ENCODE data around the gene SPATC1L.

Gene SPATC1L

GRCh38 chr21:46131588-46131837 lies 52.7 kb downstream of the SPATC1L start:
- no peak overlapping the region for H3K23ac ChIP-seq (ENCODE audit: low read length in 2 of 2)
- no peak overlapping the region for H2AK5ac ChIP-seq (ENCODE audit: low read length, severe bottlenecking)
- H2BK15ac ChIP-seq (ENCODE audit: low read depth, poor library complexity, severe bottlenecking), result no peak overlapping the region
- 98% methylated on average over 4 of the region's 4 CpGs for WGBS
- no peak overlapping the region for H3K9ac ChIP-seq (ENCODE audit: low read length)
- peaks cover 14% of the 10 kb centered on the region for H3K4me1 ChIP-seq (ENCODE audit: control insufficient read depth, insufficient read depth, low read depth, low read length)
- no peak overlapping the region for H4K8ac ChIP-seq (ENCODE audit: low read length)
- no peak overlapping the region for H2AFZ ChIP-seq (ENCODE audit: low read depth, low read length)
- peak; percentile 21 for DNase-seq
- no peak overlapping the region for H2BK12ac ChIP-seq (ENCODE audit: low read length in 2 of 2)
- no peak overlapping the region for H2BK5ac ChIP-seq (ENCODE audit: low read depth, low read length, poor library complexity, severe bottlenecking)
- no peak overlapping the region for H3K18ac ChIP-seq (ENCODE audit: low read depth in 1 of 2, low read length in 2 of 2)
- H3K4me3 ChIP-seq (ENCODE audit: insufficient read depth in 1 of 2, low read depth in 1 of 2, low read length in 2 of 2), result no peak overlapping the region
- no peak overlapping the region for H3K4ac ChIP-seq (ENCODE audit: low read depth in 1 of 2, low read length in 2 of 2)
- peaks cover 0 to 3% of the 10 kb centered on the region in 2 experiments for H3K27me3 ChIP-seq (ENCODE audit: control insufficient read depth in 1 of 2, insufficient read depth in 1 of 2, low read length in 2 of 2)
- H3K79me1 ChIP-seq (replicated peaks; ENCODE audit: low read length, poor library complexity, severe bottlenecking), result peaks cover 2% of the 10 kb centered on the region
- H3K4me2 ChIP-seq (ENCODE audit: low read length, poor library complexity, severe bottlenecking), result no peak overlapping the region
- H2BK120ac ChIP-seq (ENCODE audit: low read depth, low read length), result no peak overlapping the region
- no peak overlapping the region for H3K14ac ChIP-seq (ENCODE audit: low read length in 2 of 2)
- peaks cover 3% of the 10 kb centered on the region for H3K9me3 ChIP-seq (ENCODE audit: control insufficient read depth, low read length)
- H3K36me3 ChIP-seq (ENCODE audit: control insufficient read depth in 1 of 2, insufficient read depth in 2 of 2, low read depth in 1 of 2, low read length in 2 of 2), result peaks cover 58 to 59% of the 10 kb centered on the region in 2 experiments
- H4K91ac ChIP-seq (ENCODE audit: low read length), result no peak overlapping the region
- no peak overlapping the region for H3K27ac ChIP-seq (ENCODE audit: low read length, poor library complexity, severe bottlenecking)

DNA sequence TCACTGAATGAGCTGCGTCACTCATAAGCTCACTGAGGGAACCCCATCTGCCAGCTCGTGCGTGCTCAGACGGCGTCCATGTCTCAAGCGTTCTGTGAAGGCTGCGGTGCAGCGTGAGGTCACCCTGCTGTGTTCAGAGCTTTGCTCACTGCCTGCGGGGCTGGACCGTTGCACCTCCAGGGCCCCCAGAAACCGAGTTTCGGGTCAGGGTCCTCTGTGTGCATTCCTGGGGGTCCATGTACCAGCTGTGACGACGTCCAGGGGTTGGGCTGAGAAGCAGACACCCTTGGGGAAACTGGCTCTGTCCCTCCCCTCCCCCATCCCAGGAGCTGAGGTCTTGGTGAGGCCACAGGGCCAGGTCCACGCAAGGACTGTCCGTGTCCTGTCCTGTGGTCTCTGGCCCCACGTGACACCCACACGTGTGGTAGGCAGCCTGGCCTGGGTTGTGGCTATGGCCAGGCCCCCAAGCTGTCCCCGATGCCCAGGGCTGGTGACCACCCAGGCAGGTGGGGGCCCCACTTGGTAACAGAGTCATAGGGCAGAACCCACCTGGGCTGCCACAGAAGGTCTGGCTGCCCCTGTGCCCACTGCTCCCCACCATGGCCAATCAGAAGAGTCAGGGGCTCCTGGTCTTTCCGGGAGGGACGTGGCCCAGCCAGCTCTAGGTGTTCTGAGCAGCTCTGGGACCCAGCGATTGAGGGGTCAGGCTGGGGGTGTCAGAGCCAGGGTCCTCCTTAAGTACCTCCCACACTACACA lies 53.2 kb downstream of the SPATC1L start:
- H2BK15ac ChIP-seq (ENCODE audit: low read depth, poor library complexity, severe bottlenecking), result no peak overlapping the region
- H3K9ac ChIP-seq (ENCODE audit: low read length), result no peak overlapping the region
- no peak overlapping the region for H3K14ac ChIP-seq (ENCODE audit: low read length in 2 of 2)
- DNase-seq, result peak; percentile 25
- H2BK120ac ChIP-seq (ENCODE audit: low read depth, low read length), result no peak overlapping the region
- WGBS, result 90% methylated on average over 22 of the region's 22 CpGs
- peaks cover 63 to 64% of the 10 kb centered on the region in 2 experiments for H3K36me3 ChIP-seq (ENCODE audit: control insufficient read depth in 1 of 2, insufficient read depth in 2 of 2, low read depth in 1 of 2, low read length in 2 of 2)
- no peak overlapping the region for H2BK5ac ChIP-seq (ENCODE audit: low read depth, low read length, poor library complexity, severe bottlenecking)
- H2AK5ac ChIP-seq (ENCODE audit: low read length, severe bottlenecking), result no peak overlapping the region
- H4K8ac ChIP-seq (ENCODE audit: low read length), result no peak overlapping the region
- peak overlapping the region; percentile 25 for H4K91ac ChIP-seq (ENCODE audit: low read length)
- peak overlapping the region in 1 of 2 experiments; percentile 9 for H3K18ac ChIP-seq (ENCODE audit: low read depth in 1 of 2, low read length in 2 of 2)
- H2BK12ac ChIP-seq (ENCODE audit: low read length in 2 of 2), result no peak overlapping the region
- H3K27ac ChIP-seq (ENCODE audit: low read length, poor library complexity, severe bottlenecking), result no peak overlapping the region
- peaks cover 3% of the 10 kb centered on the region for H3K9me3 ChIP-seq (ENCODE audit: control insufficient read depth, low read length)
- H2AFZ ChIP-seq (ENCODE audit: low read depth, low read length), result no peak overlapping the region
- H3K4ac ChIP-seq (ENCODE audit: low read depth in 1 of 2, low read length in 2 of 2), result no peak overlapping the region
- no peak overlapping the region for H3K4me2 ChIP-seq (ENCODE audit: low read length, poor library complexity, severe bottlenecking)
- peaks cover 11% of the 10 kb centered on the region for H3K4me1 ChIP-seq (ENCODE audit: control insufficient read depth, insufficient read depth, low read depth, low read length)
- peaks cover 2% of the 10 kb centered on the region for H3K79me1 ChIP-seq (replicated peaks; ENCODE audit: low read length, poor library complexity, severe bottlenecking)
- H3K23ac ChIP-seq (ENCODE audit: low read length in 2 of 2), result no peak overlapping the region
- H3K4me3 ChIP-seq (ENCODE audit: insufficient read depth in 1 of 2, low read depth in 1 of 2, low read length in 2 of 2), result no peak overlapping the region
- H3K27me3 ChIP-seq (ENCODE audit: control insufficient read depth in 1 of 2, insufficient read depth in 1 of 2, low read length in 2 of 2), result no peaks in the 10 kb centered on the region

DNA sequence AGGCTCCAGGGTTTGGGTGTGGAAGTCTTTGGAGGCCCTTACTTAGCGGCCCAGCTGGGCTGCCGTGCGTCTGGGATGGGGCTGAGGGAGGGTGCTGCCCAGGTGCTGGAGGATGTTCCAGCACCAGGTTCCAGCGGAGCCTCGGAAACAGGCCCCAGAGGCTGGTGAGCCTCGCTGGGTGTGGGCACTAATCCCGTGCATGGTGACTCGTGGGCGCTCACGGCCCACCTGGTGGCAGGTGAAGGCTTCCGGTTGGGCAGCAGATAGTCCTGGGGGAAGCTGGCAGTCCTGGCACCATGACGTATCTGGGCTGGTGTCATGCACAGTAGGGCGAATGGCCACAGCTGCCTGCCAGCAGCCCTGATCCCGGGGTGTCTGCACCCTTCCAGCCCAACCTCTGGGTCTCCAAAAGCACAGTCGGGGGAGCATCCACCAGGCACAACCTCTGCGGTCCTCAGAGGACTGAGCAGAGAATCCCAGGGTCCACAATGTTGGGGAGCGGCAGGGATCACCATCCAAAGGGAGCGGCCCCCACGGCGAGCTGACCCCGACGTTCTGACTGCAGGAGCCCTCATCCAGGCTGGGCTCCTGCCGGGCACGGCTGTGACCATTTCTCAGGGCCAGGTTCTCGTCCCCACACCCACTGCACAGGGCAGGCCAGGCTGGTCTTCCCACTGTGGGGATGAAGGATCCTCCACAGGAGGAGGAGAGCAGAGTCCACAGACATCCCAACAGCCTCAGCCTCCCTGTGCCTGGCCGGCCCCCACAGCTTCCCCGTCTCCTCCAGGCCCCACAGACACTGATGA lies 54.2 kb downstream of the SPATC1L start:
- Histone ChIP-seq H3K79me1 (replicated peaks; ENCODE audit: low read length, poor library complexity, severe bottlenecking) (peaks cover 3% of the 10 kb centered on the region), H3K18ac (ENCODE audit: low read depth in 1 of 2, low read length in 2 of 2) (peak overlapping the region in 1 of 2 experiments; percentile 31), H3K9me3 (ENCODE audit: control insufficient read depth, low read length) (peaks cover 3% of the 10 kb centered on the region), H3K23ac (ENCODE audit: low read length in 2 of 2) (no peak overlapping the region), H3K27ac (ENCODE audit: low read length, poor library complexity, severe bottlenecking) (no peak overlapping the region), H3K14ac (ENCODE audit: low read length in 2 of 2) (no peak overlapping the region), H3K4me2 (ENCODE audit: low read length, poor library complexity, severe bottlenecking) (no peak overlapping the region), H3K27me3 (ENCODE audit: control insufficient read depth in 1 of 2, insufficient read depth in 1 of 2, low read length in 2 of 2) (no peaks in the 10 kb centered on the region), H4K8ac (ENCODE audit: low read length) (peak overlapping the region; percentile 50), H3K36me3 (ENCODE audit: control insufficient read depth in 1 of 2, insufficient read depth in 2 of 2, low read depth in 1 of 2, low read length in 2 of 2) (peaks cover 72 to 74% of the 10 kb centered on the region in 2 experiments), H2BK15ac (ENCODE audit: low read depth, poor library complexity, severe bottlenecking) (no peak overlapping the region), H2AFZ (ENCODE audit: low read depth, low read length) (no peak overlapping the region), H2BK12ac (ENCODE audit: low read length in 2 of 2) (peak overlapping the region in 1 of 2 experiments; percentile 19), H3K4ac (ENCODE audit: low read depth in 1 of 2, low read length in 2 of 2) (peak overlapping the region in 1 of 2 experiments; percentile 18), H2BK5ac (ENCODE audit: low read depth, low read length, poor library complexity, severe bottlenecking) (no peak overlapping the region), H3K9ac (ENCODE audit: low read length) (no peak overlapping the region), H4K91ac (ENCODE audit: low read length) (peak overlapping the region; percentile 34), H3K4me1 (ENCODE audit: control insufficient read depth, insufficient read depth, low read depth, low read length) (peaks cover 9% of the 10 kb centered on the region), H3K4me3 (ENCODE audit: insufficient read depth in 1 of 2, low read depth in 1 of 2, low read length in 2 of 2) (no peak overlapping the region), H2AK5ac (ENCODE audit: low read length, severe bottlenecking) (no peak overlapping the region), H2BK120ac (ENCODE audit: low read depth, low read length) (no peak overlapping the region)
- peak; percentile 15 for DNase-seq
- whole genome bisulfite sequencing, result 98% methylated on average over 25 of the region's 27 CpGs

DNA sequence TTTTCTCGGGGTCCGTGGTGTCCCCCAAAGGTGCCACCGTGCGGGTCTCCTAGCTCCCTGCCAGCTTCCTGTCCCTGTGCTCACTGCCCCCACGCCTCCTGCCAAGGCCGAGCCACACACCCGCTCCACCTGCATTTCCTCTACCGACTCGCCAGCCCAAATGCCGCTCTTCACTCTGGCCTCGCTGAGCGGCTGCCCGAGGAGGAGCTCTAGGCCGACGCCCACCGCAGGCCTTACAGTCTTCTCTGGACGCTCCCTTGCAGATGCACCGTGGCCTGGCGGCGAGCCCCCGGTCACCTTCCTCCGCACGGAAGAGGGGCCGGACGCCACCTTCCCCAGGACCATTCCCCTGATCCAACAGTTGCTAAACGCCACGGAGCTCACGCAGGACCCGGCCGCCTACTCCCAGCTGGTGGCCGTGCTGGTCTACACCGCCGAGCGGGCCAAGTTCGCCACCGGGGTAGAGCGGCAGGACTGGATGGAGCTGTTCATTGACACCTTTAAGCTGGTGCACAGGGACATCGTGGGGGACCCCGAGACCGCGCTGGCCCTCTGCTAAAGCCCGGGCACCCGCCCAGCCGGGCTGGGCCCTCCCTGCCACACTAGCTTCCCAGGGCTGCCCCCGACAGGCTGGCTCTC lies 55.2 kb downstream of the SPATC1L start:
- no peak overlapping the region for H2AFZ ChIP-seq (ENCODE audit: low read depth, low read length)
- H3K9me3 ChIP-seq (ENCODE audit: control insufficient read depth, low read length), result peaks cover 3% of the 10 kb centered on the region
- H3K14ac ChIP-seq (ENCODE audit: low read length in 2 of 2), result no peak overlapping the region
- H4K91ac ChIP-seq (ENCODE audit: low read length), result no peak overlapping the region
- no peak overlapping the region for H3K4me2 ChIP-seq (ENCODE audit: low read length, poor library complexity, severe bottlenecking)
- H3K79me1 ChIP-seq (replicated peaks; ENCODE audit: low read length, poor library complexity, severe bottlenecking), result peaks cover 10% of the 10 kb centered on the region
- H3K4me1 ChIP-seq (ENCODE audit: control insufficient read depth, insufficient read depth, low read depth, low read length), result peaks cover 2% of the 10 kb centered on the region
- no peak overlapping the region for H3K4me3 ChIP-seq (ENCODE audit: insufficient read depth in 1 of 2, low read depth in 1 of 2, low read length in 2 of 2)
- peaks cover 82 to 84% of the 10 kb centered on the region in 2 experiments for H3K36me3 ChIP-seq (ENCODE audit: control insufficient read depth in 1 of 2, insufficient read depth in 2 of 2, low read depth in 1 of 2, low read length in 2 of 2)
- H4K8ac ChIP-seq (ENCODE audit: low read length), result no peak overlapping the region
- no peak overlapping the region for H2BK120ac ChIP-seq (ENCODE audit: low read depth, low read length)
- DNase-seq, result no peak
- no peak overlapping the region for H3K23ac ChIP-seq (ENCODE audit: low read length in 2 of 2)
- H3K9ac ChIP-seq (ENCODE audit: low read length), result no peak overlapping the region
- no peaks in the 10 kb centered on the region for H3K27me3 ChIP-seq (ENCODE audit: control insufficient read depth in 1 of 2, insufficient read depth in 1 of 2, low read length in 2 of 2)
- H2BK15ac ChIP-seq (ENCODE audit: low read depth, poor library complexity, severe bottlenecking), result no peak overlapping the region
- H3K18ac ChIP-seq (ENCODE audit: low read depth in 1 of 2, low read length in 2 of 2), result no peak overlapping the region
- WGBS, result 96% methylated on average over 45 of the region's 45 CpGs
- H2BK12ac ChIP-seq (ENCODE audit: low read length in 2 of 2), result no peak overlapping the region
- no peak overlapping the region for H3K27ac ChIP-seq (ENCODE audit: low read length, poor library complexity, severe bottlenecking)
- H2AK5ac ChIP-seq (ENCODE audit: low read length, severe bottlenecking), result no peak overlapping the region
- no peak overlapping the region for H2BK5ac ChIP-seq (ENCODE audit: low read depth, low read length, poor library complexity, severe bottlenecking)
- no peak overlapping the region for H3K4ac ChIP-seq (ENCODE audit: low read depth in 1 of 2, low read length in 2 of 2)
